ENCODE data around the gene WDR86. TPM values are rescaled to one million over a fixed set of nuclear protein-coding genes. Genes with fewer than 3 reads are reported as not detected.

WDR86 gene
- polyA plus RNA-seq, 1 donor from 2014 or later, result 46.2 TPM

GRCh38 chr7:151442776-151443496, 33.1 kb upstream of the WDR86 start:
- TF ChIP-seq MXI1 (conservative IDR thresholded peaks at IDR 0.05; ENCODE audit: poor library complexity, severe bottlenecking) (no peak), EP300 (conservative IDR thresholded peaks at IDR 0.05; ENCODE audit: poor library complexity, severe bottlenecking) (no peak), RAD21 (conservative IDR thresholded peaks at IDR 0.05) (no peak), SMC3 (conservative IDR thresholded peaks at IDR 0.05; ENCODE audit: poor library complexity) (no peak), TAF1 (IDR thresholded peaks at IDR 0.05; ENCODE audit: low read depth) (no peak), POLR2AphosphoS5 (IDR thresholded peaks at IDR 0.05) (no peak), EZH2 (IDR thresholded peaks at IDR 0.05; ENCODE audit: borderline replicate concordance, insufficient read depth, low read length, poor library complexity, severe bottlenecking) (no peak)
- TF ChIP-seq, protein P1, sequence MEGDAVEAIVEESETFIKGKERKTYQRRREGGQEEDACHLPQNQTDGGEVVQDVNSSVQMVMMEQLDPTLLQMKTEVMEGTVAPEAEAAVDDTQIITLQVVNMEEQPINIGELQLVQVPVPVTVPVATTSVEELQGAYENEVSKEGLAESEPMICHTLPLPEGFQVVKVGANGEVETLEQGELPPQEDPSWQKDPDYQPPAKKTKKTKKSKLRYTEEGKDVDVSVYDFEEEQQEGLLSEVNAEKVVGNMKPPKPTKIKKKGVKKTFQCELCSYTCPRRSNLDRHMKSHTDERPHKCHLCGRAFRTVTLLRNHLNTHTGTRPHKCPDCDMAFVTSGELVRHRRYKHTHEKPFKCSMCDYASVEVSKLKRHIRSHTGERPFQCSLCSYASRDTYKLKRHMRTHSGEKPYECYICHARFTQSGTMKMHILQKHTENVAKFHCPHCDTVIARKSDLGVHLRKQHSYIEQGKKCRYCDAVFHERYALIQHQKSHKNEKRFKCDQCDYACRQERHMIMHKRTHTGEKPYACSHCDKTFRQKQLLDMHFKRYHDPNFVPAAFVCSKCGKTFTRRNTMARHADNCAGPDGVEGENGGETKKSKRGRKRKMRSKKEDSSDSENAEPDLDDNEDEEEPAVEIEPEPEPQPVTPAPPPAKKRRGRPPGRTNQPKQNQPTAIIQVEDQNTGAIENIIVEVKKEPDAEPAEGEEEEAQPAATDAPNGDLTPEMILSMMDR (IDR thresholded peaks at IDR 0.05; ENCODE audit: poor library complexity, severe bottlenecking), result no peak
- TF ChIP-seq, protein P2, sequence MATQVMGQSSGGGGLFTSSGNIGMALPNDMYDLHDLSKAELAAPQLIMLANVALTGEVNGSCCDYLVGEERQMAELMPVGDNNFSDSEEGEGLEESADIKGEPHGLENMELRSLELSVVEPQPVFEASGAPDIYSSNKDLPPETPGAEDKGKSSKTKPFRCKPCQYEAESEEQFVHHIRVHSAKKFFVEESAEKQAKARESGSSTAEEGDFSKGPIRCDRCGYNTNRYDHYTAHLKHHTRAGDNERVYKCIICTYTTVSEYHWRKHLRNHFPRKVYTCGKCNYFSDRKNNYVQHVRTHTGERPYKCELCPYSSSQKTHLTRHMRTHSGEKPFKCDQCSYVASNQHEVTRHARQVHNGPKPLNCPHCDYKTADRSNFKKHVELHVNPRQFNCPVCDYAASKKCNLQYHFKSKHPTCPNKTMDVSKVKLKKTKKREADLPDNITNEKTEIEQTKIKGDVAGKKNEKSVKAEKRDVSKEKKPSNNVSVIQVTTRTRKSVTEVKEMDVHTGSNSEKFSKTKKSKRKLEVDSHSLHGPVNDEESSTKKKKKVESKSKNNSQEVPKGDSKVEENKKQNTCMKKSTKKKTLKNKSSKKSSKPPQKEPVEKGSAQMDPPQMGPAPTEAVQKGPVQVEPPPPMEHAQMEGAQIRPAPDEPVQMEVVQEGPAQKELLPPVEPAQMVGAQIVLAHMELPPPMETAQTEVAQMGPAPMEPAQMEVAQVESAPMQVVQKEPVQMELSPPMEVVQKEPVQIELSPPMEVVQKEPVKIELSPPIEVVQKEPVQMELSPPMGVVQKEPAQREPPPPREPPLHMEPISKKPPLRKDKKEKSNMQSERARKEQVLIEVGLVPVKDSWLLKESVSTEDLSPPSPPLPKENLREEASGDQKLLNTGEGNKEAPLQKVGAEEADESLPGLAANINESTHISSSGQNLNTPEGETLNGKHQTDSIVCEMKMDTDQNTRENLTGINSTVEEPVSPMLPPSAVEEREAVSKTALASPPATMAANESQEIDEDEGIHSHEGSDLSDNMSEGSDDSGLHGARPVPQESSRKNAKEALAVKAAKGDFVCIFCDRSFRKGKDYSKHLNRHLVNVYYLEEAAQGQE (IDR thresholded peaks at IDR 0.05; ENCODE audit: borderline replicate concordance), result no peak
- H2AFZ ChIP-seq (ENCODE audit: low read depth, low read length), result no peak overlapping the region
- no peaks in the 10 kb centered on the region for H3K9me3 ChIP-seq (ENCODE audit: low read length)
- no peaks in the 10 kb centered on the region for H3K79me2 ChIP-seq (replicated peaks; ENCODE audit: insufficient read depth, low read length)
- H3K36me3 ChIP-seq (ENCODE audit: insufficient read depth, low read length), result no peaks in the 10 kb centered on the region
- peaks cover 15% of the 10 kb centered on the region for H3K27me3 ChIP-seq (ENCODE audit: insufficient read depth, low read depth, low read length)
- H3K9ac ChIP-seq (ENCODE audit: low read length), result no peak overlapping the region
- no peaks in the 10 kb centered on the region for H3F3A ChIP-seq (ENCODE audit: insufficient read depth, low read length, poor library complexity, severe bottlenecking)
- H3K9me2 ChIP-seq (ENCODE audit: insufficient read depth, low read length), result no peaks in the 10 kb centered on the region
- no peak overlapping the region for H3K4me2 ChIP-seq (ENCODE audit: low read length)
- H3K4me3 ChIP-seq (ENCODE audit: low read length), result no peak overlapping the region
- no peak overlapping the region for H3K27ac ChIP-seq (ENCODE audit: low read length)
- no peaks in the 10 kb centered on the region for H4K20me1 ChIP-seq (ENCODE audit: insufficient read depth)

DNA sequence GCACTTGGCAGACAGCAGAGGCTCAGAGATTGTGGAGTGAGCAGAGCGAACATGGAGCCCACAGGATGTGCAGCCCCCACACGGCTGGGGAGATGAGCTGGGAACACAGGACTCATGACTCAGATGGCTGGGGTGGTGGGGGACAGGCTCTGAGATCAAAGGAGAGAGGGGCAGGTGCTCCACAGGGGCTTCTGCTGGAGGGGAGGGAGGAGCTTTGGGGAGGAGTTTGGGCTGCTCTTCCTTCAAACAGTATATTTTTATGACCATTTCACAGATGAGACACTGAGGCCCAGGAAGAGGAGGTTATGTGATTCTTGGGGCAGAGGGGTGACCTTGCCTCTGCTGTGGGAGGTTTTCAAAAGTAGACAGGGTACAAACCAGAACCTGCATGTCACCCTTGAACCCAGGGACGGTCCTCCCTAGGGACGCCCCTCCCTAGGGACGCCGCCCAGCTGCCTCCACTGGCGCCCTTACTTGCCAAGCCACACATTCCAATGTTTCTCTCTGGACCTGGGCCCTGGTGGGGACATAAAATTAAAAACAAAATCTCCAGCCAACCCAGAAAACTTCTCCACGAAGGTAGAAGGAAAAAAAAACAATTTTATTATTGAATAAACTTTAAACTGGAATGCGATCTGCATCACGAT, 31.1 kb upstream of the WDR86 start:
- no peaks in the 10 kb centered on the region for H4K20me1 ChIP-seq (ENCODE audit: insufficient read depth)
- TF ChIP-seq, protein P2 (IDR thresholded peaks at IDR 0.05; ENCODE audit: borderline replicate concordance), result no peak
- no peak for TF ChIP-seq POLR2AphosphoS5 (IDR thresholded peaks at IDR 0.05)
- no peak for TF ChIP-seq SMC3 (conservative IDR thresholded peaks at IDR 0.05; ENCODE audit: poor library complexity)
- no peak for TF ChIP-seq MXI1 (conservative IDR thresholded peaks at IDR 0.05; ENCODE audit: poor library complexity, severe bottlenecking)
- TF ChIP-seq EP300 (conservative IDR thresholded peaks at IDR 0.05; ENCODE audit: poor library complexity, severe bottlenecking), result no peak
- TF ChIP-seq TAF1 (IDR thresholded peaks at IDR 0.05; ENCODE audit: low read depth), result no peak
- TF ChIP-seq RAD21 (conservative IDR thresholded peaks at IDR 0.05), result no peak
- TF ChIP-seq, protein P1 (IDR thresholded peaks at IDR 0.05; ENCODE audit: poor library complexity, severe bottlenecking), result no peak
- no peak for TF ChIP-seq EZH2 (IDR thresholded peaks at IDR 0.05; ENCODE audit: borderline replicate concordance, insufficient read depth, low read length, poor library complexity, severe bottlenecking)
- peaks cover 15% of the 10 kb centered on the region for H3K27me3 ChIP-seq (ENCODE audit: insufficient read depth, low read depth, low read length)
- H3K9me3 ChIP-seq (ENCODE audit: low read length), result no peaks in the 10 kb centered on the region
- no peak overlapping the region for H3K4me2 ChIP-seq (ENCODE audit: low read length)
- no peaks in the 10 kb centered on the region for H3K9me2 ChIP-seq (ENCODE audit: insufficient read depth, low read length)
- H2AFZ ChIP-seq (ENCODE audit: low read depth, low read length), result no peak overlapping the region
- no peak overlapping the region for H3K9ac ChIP-seq (ENCODE audit: low read length)
- no peak overlapping the region for H3K27ac ChIP-seq (ENCODE audit: low read length)
- no peaks in the 10 kb centered on the region for H3F3A ChIP-seq (ENCODE audit: insufficient read depth, low read length, poor library complexity, severe bottlenecking)
- H3K36me3 ChIP-seq (ENCODE audit: insufficient read depth, low read length), result no peaks in the 10 kb centered on the region
- H3K79me2 ChIP-seq (replicated peaks; ENCODE audit: insufficient read depth, low read length), result no peaks in the 10 kb centered on the region
- H3K4me3 ChIP-seq (ENCODE audit: low read length), result no peak overlapping the region

Measured in neural cell (in vitro differentiated cells).